Measurements from ENCODE around the gene ZBTB12.

ZBTB12 gene

DNA sequence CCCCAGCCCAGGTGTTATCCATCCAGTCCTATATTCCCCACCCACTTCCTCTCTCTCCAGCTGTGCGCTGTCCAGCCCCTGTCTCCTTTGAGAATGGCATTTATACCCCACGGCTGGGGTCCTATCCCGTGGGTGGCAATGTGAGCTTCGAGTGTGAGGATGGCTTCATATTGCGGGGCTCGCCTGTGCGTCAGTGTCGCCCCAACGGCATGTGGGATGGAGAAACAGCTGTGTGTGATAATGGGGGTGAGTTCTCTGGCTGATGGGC, 26.7 kb upstream of the ZBTB12 start:
- no peaks in the 10 kb centered on the region for H3K9me3 ChIP-seq
- TF ChIP-seq, protein P1, sequence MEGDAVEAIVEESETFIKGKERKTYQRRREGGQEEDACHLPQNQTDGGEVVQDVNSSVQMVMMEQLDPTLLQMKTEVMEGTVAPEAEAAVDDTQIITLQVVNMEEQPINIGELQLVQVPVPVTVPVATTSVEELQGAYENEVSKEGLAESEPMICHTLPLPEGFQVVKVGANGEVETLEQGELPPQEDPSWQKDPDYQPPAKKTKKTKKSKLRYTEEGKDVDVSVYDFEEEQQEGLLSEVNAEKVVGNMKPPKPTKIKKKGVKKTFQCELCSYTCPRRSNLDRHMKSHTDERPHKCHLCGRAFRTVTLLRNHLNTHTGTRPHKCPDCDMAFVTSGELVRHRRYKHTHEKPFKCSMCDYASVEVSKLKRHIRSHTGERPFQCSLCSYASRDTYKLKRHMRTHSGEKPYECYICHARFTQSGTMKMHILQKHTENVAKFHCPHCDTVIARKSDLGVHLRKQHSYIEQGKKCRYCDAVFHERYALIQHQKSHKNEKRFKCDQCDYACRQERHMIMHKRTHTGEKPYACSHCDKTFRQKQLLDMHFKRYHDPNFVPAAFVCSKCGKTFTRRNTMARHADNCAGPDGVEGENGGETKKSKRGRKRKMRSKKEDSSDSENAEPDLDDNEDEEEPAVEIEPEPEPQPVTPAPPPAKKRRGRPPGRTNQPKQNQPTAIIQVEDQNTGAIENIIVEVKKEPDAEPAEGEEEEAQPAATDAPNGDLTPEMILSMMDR (IDR thresholded peaks at IDR 0.05) = no peak
- no peaks in the 10 kb centered on the region for H3K4me1 ChIP-seq
- intact Hi-C loops (cut with DNase I; ENCODE audit: low total_unique reads) = no loop called here
- peaks cover 0 to 5% of the 10 kb centered on the region in 2 donors for H3K27me3 ChIP-seq
- no peaks in the 10 kb centered on the region for H3K36me3 ChIP-seq
- H3K4me3 ChIP-seq = no peak overlapping the region
- H3K27ac ChIP-seq = no peak overlapping the region
- DNase-seq = no peak

DNA sequence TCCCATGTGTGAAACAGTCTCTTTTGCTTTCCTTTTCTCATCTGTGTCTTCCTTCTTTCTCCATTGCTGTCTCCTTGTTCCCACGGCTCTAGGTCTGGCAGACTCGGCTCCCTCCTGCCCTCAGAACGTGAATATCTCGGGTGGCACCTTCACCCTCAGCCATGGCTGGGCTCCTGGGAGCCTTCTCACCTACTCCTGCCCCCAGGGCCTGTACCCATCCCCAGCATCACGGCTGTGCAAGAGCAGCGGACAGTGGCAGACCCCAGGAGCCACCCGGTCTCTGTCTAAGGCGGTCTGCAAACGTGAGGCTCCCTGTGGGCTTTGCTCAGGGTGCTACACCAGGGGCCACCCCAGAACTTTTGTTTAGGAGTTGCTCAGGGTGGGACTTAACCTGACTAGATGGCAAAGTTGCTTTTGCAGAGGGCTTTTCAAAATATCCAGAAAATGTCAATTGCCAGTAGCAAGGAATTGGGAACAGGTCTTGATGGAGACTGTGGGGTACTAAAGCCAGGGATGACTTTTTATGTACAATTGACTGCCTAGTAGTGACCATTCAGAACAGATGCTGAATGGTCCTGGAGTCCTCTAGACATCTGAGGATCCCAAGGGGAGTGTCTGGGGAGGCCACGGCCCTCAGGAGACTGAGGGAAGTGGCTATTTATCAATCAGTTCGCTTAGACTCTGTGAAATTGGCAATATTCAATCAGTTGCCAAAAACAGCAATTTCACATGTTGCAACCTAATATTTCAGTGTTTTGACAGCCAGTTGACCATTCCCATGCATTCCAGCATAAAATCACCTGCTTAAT, 26.2 kb upstream of the ZBTB12 start:
- Histone ChIP-seq H3K27me3 (peaks cover 0 to 5% of the 10 kb centered on the region in 2 donors), H3K27ac (no peak overlapping the region), H3K9me3 (no peaks in the 10 kb centered on the region), H3K4me1 (no peaks in the 10 kb centered on the region), H3K4me3 (peak overlapping the region in 1 of 2 donors; percentile 6), H3K36me3 (no peaks in the 10 kb centered on the region)
- TF ChIP-seq, protein P1 (IDR thresholded peaks at IDR 0.05) = no peak
- no peak for DNase-seq
- intact Hi-C loops (cut with DNase I; ENCODE audit: low total_unique reads) = no loop called here

DNA sequence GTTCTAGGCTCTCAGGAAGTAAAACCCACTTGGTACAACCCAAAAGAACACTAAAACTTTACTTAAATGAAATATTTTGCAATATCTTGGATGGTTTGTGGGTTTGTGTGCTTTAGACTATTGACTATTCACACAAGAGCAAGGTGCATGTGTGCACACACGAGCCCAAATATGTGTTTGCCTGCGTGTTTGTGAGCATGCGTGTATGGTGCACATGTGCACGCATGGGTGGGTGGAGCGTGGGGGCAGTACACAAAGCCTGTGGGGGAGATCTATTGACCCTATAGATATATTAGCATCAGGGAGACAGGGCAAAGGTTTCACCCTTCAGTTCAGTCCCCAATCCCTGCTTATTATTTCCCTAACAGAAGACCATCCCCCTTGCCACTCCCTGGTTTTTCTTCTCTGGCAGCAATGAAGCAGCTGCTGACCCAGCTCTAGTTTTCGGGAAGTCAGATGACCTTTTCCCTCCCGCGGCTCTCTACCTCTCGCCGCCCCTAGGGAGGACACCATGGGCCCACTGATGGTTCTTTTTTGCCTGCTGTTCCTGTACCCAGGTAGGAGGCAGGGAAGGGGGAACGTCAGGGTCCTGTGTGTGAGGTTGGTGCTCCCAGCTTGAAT, 25.5 kb upstream of the ZBTB12 start, which contains the start of gene C2:
Gene C2, plus strand, starts transcription at position 476 of the 621 bp plus-strand sequence. Its CDS starts 36 bp downstream, at position 512.
- no peaks in the 10 kb centered on the region for H3K4me1 ChIP-seq
- peaks cover 0 to 5% of the 10 kb centered on the region in 2 donors for H3K27me3 ChIP-seq
- TF ChIP-seq, protein P1 (IDR thresholded peaks at IDR 0.05) = no peak
- DNase-seq = no peak
- H3K9me3 ChIP-seq = no peaks in the 10 kb centered on the region
- intact Hi-C loops (cut with DNase I; ENCODE audit: low total_unique reads) = no loop called here
- no peaks in the 10 kb centered on the region for H3K36me3 ChIP-seq
- no peak within 1 kb of the TSS for H3K27ac ChIP-seq
- H3K4me3 ChIP-seq = peak within 1 kb of the TSS in 1 of 2 donors; percentile 6

DNA sequence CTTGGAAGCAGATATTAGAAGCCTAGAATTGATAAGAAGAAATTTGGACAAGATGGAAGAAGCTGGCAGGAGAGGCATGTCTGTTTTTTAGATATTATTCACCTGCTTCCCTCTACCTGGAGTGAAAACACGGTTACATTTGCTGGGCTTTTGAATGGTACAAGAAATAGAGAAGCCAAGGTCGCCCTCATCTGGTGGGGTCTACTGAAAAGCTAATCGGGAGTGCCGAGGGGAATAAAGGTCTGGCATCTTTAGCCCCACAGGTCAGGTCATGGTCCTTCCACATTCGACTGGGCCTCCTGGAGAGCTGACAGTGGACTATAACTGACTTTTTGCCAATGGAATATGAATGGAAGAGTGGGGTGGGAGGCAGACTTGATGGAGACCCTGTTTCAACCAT, 21.1 kb upstream of the ZBTB12 start:
- Histone ChIP-seq H3K27ac (no peak overlapping the region), H3K9me3 (no peaks in the 10 kb centered on the region), H3K4me3 (no peak overlapping the region), H3K27me3 (no peaks in the 10 kb centered on the region), H3K4me1 (no peaks in the 10 kb centered on the region), H3K36me3 (no peaks in the 10 kb centered on the region)
- no peak for DNase-seq
- TF ChIP-seq, protein P1 (IDR thresholded peaks at IDR 0.05) = no peak
- intact Hi-C loops (cut with DNase I; ENCODE audit: low total_unique reads) = no loop called here

DNA sequence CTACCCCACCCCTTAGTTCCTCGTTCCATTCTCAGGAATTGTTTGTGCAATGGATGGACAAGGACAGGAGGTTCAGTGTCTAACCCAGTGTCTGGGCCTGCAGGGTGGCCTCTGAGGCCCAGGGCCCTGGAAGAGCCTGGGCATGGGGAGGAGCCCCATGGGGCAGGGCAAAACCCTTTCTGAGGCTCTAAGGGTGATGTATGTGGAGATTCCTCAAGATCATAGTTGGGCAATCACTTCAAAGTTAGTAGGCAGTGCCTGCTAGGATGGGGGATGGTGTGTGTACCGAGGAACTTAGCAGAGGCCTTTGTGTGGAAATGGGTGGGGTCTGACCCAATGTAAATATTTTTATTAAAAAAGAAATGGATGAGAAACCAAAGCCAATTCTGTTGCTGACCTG, 18.9 kb upstream of the ZBTB12 start:
- H3K27ac ChIP-seq = no peak overlapping the region
- DNase-seq = no peak
- H3K4me1 ChIP-seq = no peaks in the 10 kb centered on the region
- H3K9me3 ChIP-seq = no peaks in the 10 kb centered on the region
- TF ChIP-seq, protein P1 (IDR thresholded peaks at IDR 0.05) = no peak
- intact Hi-C loops (cut with DNase I; ENCODE audit: low total_unique reads) = no loop called here
- peaks cover 0 to under 1% of the 10 kb centered on the region in 2 donors for H3K27me3 ChIP-seq
- H3K4me3 ChIP-seq = no peak overlapping the region
- H3K36me3 ChIP-seq = no peaks in the 10 kb centered on the region
